Neural crest cell (in vitro differentiated cells): ENCODE data around the gene RECQL5. TPM values are rescaled to one million over a fixed set of nuclear protein-coding genes. Genes with fewer than 3 reads are reported as not detected.
A peak's percentile ranks its signal among the peaks of the same experiment; 100 is the strongest.

ENCODE experiments used
- DNase-seq: peaks from one replicate; pipeline ENCODE4 v3.0.0; 2021; ENCODE audit warnings: low read depth, mixed read lengths, low spot score
- H3K27ac Mint-ChIP-seq: one replicate; pipeline ENCODE4 v1.8.0; 2021; ENCODE audit warnings: mild to moderate bottlenecking, mixed read lengths; ENCODE audit not compliant: unreplicated experiment
- H3K27me3 Mint-ChIP-seq: 2 replicates; pipeline ENCODE4 v1.8.0; 2021; ENCODE audit warnings: low read depth, mild to moderate bottlenecking, mixed read lengths
- H3K36me3 Mint-ChIP-seq: 2 replicates; pipeline ENCODE4 v1.8.0; 2021; ENCODE audit warnings: low read depth, mild to moderate bottlenecking, mixed read lengths
- H3K4me1 Mint-ChIP-seq: 2 replicates; pipeline ENCODE4 v1.8.0; 2021; ENCODE audit warnings: mixed read lengths
- H3K4me3 Mint-ChIP-seq: one replicate; pipeline ENCODE4 v1.8.0; 2021; ENCODE audit warnings: mild to moderate bottlenecking, mixed read lengths
- H3K9me3 Mint-ChIP-seq: 2 replicates; pipeline ENCODE4 v1.8.0; 2021; ENCODE audit warnings: mixed read lengths
- total RNA-seq: library from RNA; stranded (reverse); gene quantifications from 2 replicates; pipeline ENCODE4 v1.2.1, GENCODE V29; 2021
- TF ChIP-seq, protein P1 (sequence below): fragments of 200-600 bp; sonication (generic); conservative IDR thresholded peaks from 2 replicates; pipeline ENCODE4 v1.5.0; 2021; ENCODE audit warnings: antibody characterized with exemption, mild to moderate bottlenecking

RECQL5 gene
- total RNA-seq, 1 donor from 2014 or later, result 47.3 TPM

DNA sequence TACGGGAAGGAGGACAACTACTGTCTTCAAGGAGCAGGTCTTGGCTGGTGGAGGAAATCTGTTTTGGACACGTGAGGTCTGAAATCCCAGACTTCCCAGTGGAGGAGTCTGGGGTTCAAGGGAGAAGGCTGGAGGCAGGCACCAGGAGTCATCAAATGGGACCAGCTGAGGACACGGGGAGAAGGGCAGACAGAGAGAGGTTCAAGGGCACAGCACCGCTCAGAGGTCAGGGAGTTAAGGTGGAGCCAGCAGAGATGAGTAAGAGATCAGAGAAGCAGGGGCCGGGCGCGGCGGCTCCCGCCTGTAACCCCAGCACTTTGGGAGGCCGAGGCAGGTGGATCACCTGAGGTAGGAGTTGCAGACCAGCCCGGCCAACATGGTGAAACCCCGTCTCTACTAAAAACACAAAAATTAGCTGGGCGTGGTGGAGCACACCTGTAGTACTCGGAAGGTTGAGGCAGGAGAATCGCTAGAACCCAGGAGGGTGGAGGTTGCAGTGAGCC is 44.1 kb downstream of the RECQL5 start:
- TF ChIP-seq, protein P1, sequence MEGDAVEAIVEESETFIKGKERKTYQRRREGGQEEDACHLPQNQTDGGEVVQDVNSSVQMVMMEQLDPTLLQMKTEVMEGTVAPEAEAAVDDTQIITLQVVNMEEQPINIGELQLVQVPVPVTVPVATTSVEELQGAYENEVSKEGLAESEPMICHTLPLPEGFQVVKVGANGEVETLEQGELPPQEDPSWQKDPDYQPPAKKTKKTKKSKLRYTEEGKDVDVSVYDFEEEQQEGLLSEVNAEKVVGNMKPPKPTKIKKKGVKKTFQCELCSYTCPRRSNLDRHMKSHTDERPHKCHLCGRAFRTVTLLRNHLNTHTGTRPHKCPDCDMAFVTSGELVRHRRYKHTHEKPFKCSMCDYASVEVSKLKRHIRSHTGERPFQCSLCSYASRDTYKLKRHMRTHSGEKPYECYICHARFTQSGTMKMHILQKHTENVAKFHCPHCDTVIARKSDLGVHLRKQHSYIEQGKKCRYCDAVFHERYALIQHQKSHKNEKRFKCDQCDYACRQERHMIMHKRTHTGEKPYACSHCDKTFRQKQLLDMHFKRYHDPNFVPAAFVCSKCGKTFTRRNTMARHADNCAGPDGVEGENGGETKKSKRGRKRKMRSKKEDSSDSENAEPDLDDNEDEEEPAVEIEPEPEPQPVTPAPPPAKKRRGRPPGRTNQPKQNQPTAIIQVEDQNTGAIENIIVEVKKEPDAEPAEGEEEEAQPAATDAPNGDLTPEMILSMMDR, result no peak
- no peak overlapping the region for H3K27ac Mint-ChIP-seq
- no peaks in the 10 kb centered on the region for H3K36me3 Mint-ChIP-seq
- no peak overlapping the region for H3K4me3 Mint-ChIP-seq
- H3K27me3 Mint-ChIP-seq, result peaks cover 3% of the 10 kb centered on the region
- H3K9me3 Mint-ChIP-seq, result no peaks in the 10 kb centered on the region
- H3K4me1 Mint-ChIP-seq, result peaks cover 9% of the 10 kb centered on the region
- no peak for DNase-seq

DNA sequence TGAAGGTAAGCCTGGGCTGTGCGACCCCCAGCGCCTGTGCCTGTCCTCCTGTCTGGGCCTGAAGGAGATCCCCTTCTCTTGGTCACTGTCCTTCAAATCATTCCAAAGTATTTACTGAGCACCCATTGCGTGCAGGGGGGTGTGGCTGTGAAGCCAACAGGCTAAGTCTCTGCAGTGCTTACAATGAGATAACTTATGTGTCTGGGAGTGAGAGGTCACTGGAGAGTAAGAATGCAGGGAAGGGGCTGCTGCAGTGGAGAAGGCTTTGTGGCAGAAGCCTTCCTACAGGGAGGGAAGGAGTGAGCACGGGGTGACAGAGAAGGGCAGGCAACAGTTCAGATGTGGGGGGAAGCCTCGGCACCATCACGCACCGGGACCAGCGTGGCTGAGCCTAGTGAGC is 44.9 kb downstream of the RECQL5 start:
- TF ChIP-seq, protein P1, result no peak
- H3K27ac Mint-ChIP-seq, result peak overlapping the region; percentile 58
- DNase-seq, result no peak
- peak overlapping the region; percentile 3 for H3K4me3 Mint-ChIP-seq
- peaks cover 3% of the 10 kb centered on the region for H3K27me3 Mint-ChIP-seq
- H3K4me1 Mint-ChIP-seq, result peaks cover 9% of the 10 kb centered on the region
- H3K36me3 Mint-ChIP-seq, result no peaks in the 10 kb centered on the region
- no peaks in the 10 kb centered on the region for H3K9me3 Mint-ChIP-seq

DNA sequence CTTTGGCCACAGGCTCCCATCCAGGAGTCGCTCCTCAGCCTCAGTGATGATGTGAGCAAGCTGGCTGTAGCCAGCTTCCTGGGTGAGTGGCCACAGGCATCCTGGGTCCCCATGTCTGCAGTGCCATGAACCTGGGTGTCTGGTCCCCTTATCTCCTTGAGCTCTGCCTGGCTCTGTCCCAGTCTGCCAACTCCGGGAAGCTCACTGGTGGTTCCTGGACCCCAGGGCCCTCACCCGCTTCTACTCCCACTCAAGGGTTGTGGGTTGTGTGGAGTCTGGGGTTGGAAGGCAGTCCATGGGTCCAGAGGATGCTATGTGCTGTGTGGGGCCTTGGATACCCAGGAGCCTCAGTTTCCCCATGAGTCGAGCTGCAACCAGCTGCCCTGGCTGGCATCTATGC is 45.5 kb downstream of the RECQL5 start:
- peaks cover 9% of the 10 kb centered on the region for H3K4me1 Mint-ChIP-seq
- H3K27me3 Mint-ChIP-seq, result peaks cover 3% of the 10 kb centered on the region
- H3K36me3 Mint-ChIP-seq, result no peaks in the 10 kb centered on the region
- no peaks in the 10 kb centered on the region for H3K9me3 Mint-ChIP-seq
- H3K27ac Mint-ChIP-seq, result no peak overlapping the region
- DNase-seq, result no peak
- TF ChIP-seq, protein P1, result no peak
- H3K4me3 Mint-ChIP-seq, result no peak overlapping the region

DNA sequence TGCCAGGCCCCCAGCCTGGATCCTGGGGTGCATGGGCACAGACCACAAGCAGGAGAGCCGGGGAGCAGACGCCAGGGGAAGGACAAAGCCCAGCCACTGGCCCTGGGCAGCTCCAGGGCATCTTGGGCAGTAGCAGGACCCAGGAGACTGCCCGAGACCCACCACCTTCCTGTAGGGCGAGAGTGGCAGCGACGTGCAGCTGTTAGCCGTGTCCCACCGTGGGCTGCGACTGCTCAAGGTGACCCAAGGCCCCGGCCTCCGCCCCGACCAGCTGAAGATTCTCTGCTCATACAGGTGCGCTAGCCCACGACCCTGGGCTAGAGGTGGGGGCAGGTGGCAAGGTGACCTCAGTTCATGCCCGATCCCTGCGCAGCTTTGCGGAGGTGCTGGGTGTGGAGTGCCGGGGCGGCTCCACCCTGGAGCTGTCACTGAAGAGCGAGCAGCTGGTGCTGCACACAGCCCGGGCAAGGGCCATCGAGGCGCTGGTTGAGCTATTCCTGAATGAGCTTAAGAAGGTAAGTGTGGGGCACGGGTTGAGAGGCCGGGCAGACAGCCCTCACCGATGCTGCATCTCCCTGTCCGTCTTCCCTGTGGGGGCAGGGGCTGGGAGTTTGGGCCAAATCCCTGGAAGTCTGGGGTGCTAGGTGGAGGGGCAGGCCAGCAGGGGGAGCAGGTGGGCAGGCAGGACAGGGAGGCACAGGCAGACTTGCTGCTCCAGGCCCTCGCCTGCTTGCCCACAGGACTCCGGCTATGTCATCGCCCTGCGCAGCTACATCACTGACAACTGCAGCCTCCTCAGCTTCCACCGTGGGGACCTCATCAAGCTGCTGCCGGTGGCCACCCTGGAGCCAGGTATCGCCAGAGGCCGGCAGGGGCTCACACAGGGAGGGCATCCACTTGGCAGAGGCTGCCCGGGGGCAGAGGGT is 47.2 kb downstream of the RECQL5 start:
- Mint-ChIP-seq H3K4me3 (no peak overlapping the region), H3K4me1 (peaks cover 9% of the 10 kb centered on the region), H3K27ac (no peak overlapping the region), H3K27me3 (peaks cover 3% of the 10 kb centered on the region), H3K36me3 (no peaks in the 10 kb centered on the region), H3K9me3 (no peaks in the 10 kb centered on the region)
- DNase-seq, result peak; percentile 70
- TF ChIP-seq, protein P1, result peak; percentile 64

DNA sequence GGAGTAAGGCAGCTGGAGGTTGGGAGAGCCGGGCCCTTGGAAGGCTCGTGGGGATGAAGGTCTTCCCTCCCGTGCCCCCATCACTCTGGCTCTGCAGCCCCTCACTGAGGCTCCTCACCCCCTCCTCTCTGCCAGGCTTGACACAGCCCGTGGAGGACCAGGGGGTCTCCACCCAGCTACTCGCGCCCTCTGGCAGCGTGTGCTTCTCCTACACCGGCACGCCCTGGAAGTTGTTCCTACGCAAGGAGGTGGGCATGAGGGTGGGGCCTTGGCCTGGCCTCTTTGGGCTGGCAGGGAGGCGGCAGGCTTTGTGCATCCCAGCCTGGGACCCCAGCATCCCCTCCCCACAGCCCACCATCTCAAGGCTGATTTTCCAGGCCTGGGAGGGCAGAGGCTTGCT is 49.3 kb downstream of the RECQL5 start:
- H3K4me3 Mint-ChIP-seq, result no peak overlapping the region
- H3K9me3 Mint-ChIP-seq, result no peaks in the 10 kb centered on the region
- DNase-seq, result no peak
- H3K27me3 Mint-ChIP-seq, result peaks cover 2% of the 10 kb centered on the region
- H3K36me3 Mint-ChIP-seq, result no peaks in the 10 kb centered on the region
- TF ChIP-seq, protein P1, result no peak
- H3K27ac Mint-ChIP-seq, result peak overlapping the region; percentile 57
- H3K4me1 Mint-ChIP-seq, result peaks cover 8% of the 10 kb centered on the region
